ENCODE results near the gene CA12. TPM values are rescaled to one million over a fixed set of nuclear protein-coding genes. Genes with fewer than 3 reads are reported as not detected.

CA12 gene
- total RNA-seq, 1 experiment from 2014 or later: 0.97 TPM

- Histone ChIP-seq H3K4me1 (ENCODE audit: insufficient read depth, low read length, poor library complexity, severe bottlenecking) (peaks cover 6% of the 10 kb centered on the region), H3K27ac (ENCODE audit: low read depth, low read length, poor library complexity, severe bottlenecking) (no peak overlapping the region), H3K9me3 (ENCODE audit: low read depth, low read length, poor library complexity, severe bottlenecking) (no peaks in the 10 kb centered on the region), H3K27me3 (replicated peaks; ENCODE audit: insufficient read depth, low read depth, low read length, poor library complexity) (peaks cover 4% of the 10 kb centered on the region), H3K4me3 (ENCODE audit: low read depth, low read length, poor library complexity, severe bottlenecking) (no peak overlapping the region), H3K36me3 (ENCODE audit: insufficient read depth, low read length, poor library complexity, severe bottlenecking) (no peaks in the 10 kb centered on the region)
- no peak for TF ChIP-seq EZH2 (IDR thresholded peaks at IDR 0.05; ENCODE audit: borderline replicate concordance, low read depth, low read length, poor library complexity, severe bottlenecking)
- no peak for TF ChIP-seq CTCF (conservative IDR thresholded peaks at IDR 0.05; ENCODE audit: low read depth, low read length)
- no TSS peak for BruUV-seq (replicated peaks)
- intact Hi-C loops (cut with micrococcal nuclease; ENCODE audit: unreplicated experiment): no loop called here
- no peak for DNase-seq (ENCODE audit: low spot score)
- POLR2A ChIA-PET (ENCODE audit: low non-redundant PET): no interaction called here
- CTCF ChIA-PET: no interaction called here
These were observed 4.4 kb upstream of the CA12 start for GRCh38 chr15:63385911-63386531.

- TF ChIP-seq CTCF (conservative IDR thresholded peaks at IDR 0.05; ENCODE audit: low read depth, low read length) (no peak), EZH2 (IDR thresholded peaks at IDR 0.05; ENCODE audit: borderline replicate concordance, low read depth, low read length, poor library complexity, severe bottlenecking) (no peak)
- ChIA-PET CTCF (no interaction called here), POLR2A (ENCODE audit: low non-redundant PET) (no interaction called here)
- Histone ChIP-seq H3K9me3 (ENCODE audit: low read depth, low read length, poor library complexity, severe bottlenecking) (no peaks in the 10 kb centered on the region), H3K27ac (ENCODE audit: low read depth, low read length, poor library complexity, severe bottlenecking) (no peak overlapping the region), H3K4me3 (ENCODE audit: low read depth, low read length, poor library complexity, severe bottlenecking) (no peak overlapping the region), H3K27me3 (replicated peaks; ENCODE audit: insufficient read depth, low read depth, low read length, poor library complexity) (peaks cover 8% of the 10 kb centered on the region), H3K36me3 (ENCODE audit: insufficient read depth, low read length, poor library complexity, severe bottlenecking) (no peaks in the 10 kb centered on the region), H3K4me1 (ENCODE audit: insufficient read depth, low read length, poor library complexity, severe bottlenecking) (peaks cover 10% of the 10 kb centered on the region)
- intact Hi-C loops (cut with micrococcal nuclease; ENCODE audit: unreplicated experiment): no loop called here
- no peak for DNase-seq (ENCODE audit: low spot score)
- no TSS peak for BruUV-seq (replicated peaks)
These were observed 3.3 kb upstream of the CA12 start for GRCh38 chr15:63384906-63385305.

DNA sequence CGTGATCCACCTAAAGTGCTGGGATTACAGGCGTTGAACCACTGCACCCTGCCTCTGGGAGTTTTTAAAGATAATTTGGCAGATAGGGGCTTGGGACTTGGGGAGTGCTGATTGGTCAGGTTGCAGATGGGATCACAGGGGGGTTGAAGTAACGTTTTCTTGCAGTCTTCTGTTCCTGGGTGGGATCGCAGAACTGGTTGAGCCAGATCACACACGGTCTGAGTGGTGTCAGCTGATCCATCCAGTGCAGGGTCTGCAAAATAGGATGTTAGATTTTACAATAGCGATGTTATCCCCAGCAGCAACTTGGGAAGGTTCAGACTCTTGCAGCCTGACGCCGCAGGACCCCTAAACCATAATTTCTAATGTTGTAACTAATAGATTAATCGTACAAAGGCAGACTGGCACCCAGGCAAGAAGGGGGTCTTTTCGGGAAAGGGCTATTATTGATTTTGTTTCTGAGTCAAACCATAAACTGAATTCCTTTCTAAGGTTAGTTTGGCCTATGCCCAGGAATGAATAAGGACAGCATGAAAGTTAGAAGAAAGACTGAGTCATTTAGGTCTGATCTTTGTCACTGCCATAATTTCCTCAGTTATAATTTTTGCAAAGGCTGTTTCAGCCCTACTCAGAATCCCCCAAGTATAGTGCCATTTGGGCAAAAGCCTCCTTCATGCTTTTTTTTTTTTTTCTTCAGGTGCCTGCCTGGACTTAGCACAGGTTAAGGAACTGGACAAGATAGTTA, 1.5 kb upstream of the CA12 start:
- POLR2A ChIA-PET (ENCODE audit: low non-redundant PET): no interaction called here
- H3K4me1 ChIP-seq (ENCODE audit: insufficient read depth, low read length, poor library complexity, severe bottlenecking): peaks cover 10% of the 10 kb centered on the region
- CTCF ChIA-PET: no interaction called here
- H3K27me3 ChIP-seq (replicated peaks; ENCODE audit: insufficient read depth, low read depth, low read length, poor library complexity): peaks cover 8% of the 10 kb centered on the region
- H3K36me3 ChIP-seq (ENCODE audit: insufficient read depth, low read length, poor library complexity, severe bottlenecking): no peaks in the 10 kb centered on the region
- TF ChIP-seq EZH2 (IDR thresholded peaks at IDR 0.05; ENCODE audit: borderline replicate concordance, low read depth, low read length, poor library complexity, severe bottlenecking): no peak
- no peak for TF ChIP-seq CTCF (conservative IDR thresholded peaks at IDR 0.05; ENCODE audit: low read depth, low read length)
- no peaks in the 10 kb centered on the region for H3K9me3 ChIP-seq (ENCODE audit: low read depth, low read length, poor library complexity, severe bottlenecking)
- H3K4me3 ChIP-seq (ENCODE audit: low read depth, low read length, poor library complexity, severe bottlenecking): no peak overlapping the region
- no peak overlapping the region for H3K27ac ChIP-seq (ENCODE audit: low read depth, low read length, poor library complexity, severe bottlenecking)
- BruUV-seq (replicated peaks): no TSS peak
- intact Hi-C loops (cut with micrococcal nuclease; ENCODE audit: unreplicated experiment): no loop called here
- DNase-seq (ENCODE audit: low spot score): no peak

Data from A673 (cell line).